Activated T-cell treated with anti-CD3 and anti-CD28 coated beads for 1 hour (primary cell): ENCODE data around the gene UNC13D.
"Not testable (repeated sequence)": the region's sequence is repeated elsewhere in the genome, so short reads cannot be mapped to it uniquely, and the experiment has no call there.

Source experiments
- DNase-seq: peaks from one replicate; pipeline ENCODE4 v3.0.0-alpha.2; 2020; ENCODE audit warnings: low read depth

UNC13D gene

GRCh38 chr17:75874323-75875181 is 30.3 kb upstream of the UNC13D start:
- DNase-seq: no peak

DNA sequence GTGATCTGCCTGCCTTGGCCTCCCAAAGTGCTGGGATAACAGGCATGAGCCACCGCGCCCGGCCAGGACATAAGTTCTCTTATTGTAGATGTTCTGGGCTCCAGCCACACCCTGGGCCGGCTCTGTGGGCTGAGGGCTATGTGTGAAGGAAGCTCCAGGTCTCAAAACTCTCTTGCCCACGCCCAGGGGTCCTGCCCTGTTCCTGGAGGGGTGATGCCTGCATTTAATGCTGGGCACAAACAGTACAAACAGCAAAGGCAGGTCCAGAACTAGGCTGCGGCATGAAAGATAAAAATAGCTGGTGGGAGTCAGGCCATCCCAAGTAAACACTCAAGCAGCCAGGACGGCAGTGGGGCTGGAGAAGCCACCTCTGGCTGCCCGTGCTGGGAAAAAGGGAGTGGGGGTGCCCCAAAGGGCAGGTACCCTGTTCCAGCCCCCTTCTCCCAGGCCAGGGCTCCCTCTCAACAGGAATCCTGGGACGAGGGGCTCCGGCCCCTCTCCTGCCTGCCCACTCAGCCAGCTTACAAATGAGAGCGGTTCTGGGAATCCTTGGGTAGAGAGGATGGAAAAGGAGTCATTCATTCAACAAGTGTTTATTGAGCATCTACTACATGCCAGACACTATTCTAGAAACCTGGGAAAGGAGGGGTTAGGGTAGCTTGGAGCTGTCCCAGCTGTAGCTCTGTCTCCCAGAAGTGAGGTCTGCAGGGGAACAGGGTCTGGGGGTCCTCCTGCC is 29.6 kb upstream of the UNC13D start:
- no peak for DNase-seq

GRCh38 chr17:75872434-75873351 is 28.5 kb upstream of the UNC13D start:
- peak; percentile 56 for DNase-seq

DNA sequence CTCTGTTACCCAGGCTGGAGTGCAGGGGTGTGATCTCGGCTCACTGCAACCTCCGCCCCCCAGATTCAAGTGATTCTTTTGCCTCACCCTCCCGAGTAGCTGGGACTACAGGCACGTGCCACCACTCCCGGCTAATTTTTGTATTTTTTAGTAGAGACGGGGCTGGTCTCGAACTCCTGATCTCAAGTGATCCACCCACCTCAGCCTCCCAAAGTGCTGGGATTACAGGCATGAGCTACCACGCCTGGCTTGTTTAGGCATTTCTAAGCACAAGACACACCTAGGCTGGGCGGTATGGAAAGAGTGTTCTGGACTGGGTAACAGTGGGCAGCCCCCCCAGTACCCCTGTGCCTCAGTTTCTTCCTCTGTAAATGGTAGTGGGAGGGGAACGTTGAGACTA is 26.0 kb upstream of the UNC13D start:
- DNase-seq: not testable (repeated sequence)

DNA sequence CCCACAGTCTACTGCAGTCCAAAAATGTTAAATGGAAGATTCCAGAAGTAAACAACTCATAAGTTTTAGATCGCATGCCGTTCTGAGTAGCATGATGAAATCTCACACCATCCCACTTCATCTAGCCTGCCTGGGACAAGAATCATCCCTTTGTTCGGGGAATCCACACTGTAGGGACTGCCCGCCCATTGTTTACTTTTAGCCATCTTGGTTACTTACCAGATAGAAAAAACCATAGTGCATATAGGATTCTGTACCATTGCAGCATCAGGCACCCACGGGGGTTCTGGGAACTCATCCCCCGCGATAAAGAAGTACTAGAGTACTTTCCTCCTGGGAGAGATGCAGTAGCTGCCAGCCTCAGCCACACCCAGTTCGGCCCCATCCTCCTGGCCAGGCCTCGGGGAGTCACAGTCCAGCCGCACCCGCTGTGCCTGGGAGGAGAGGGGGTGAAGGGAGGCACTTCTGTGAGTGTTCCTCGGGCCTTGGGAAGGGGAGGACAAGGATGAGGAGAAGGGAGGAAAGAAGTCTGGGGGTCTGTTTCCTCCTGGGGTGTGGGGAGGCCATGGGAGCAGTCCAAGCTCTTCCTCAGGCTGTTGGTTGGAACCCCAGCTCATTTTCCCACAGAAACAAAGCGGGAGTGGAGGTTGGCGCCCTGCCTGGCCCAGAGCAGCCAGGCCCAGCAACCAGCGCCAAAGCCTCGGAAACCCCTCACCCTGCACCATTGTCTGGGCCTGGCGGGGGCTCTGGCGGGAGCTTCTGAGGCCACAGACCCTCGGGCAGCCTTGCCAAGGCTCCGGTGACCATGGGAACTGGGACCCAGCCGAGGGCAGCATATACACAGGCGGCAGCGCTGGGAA is 25.3 kb upstream of the UNC13D start:
- DNase-seq: no peak

DNA sequence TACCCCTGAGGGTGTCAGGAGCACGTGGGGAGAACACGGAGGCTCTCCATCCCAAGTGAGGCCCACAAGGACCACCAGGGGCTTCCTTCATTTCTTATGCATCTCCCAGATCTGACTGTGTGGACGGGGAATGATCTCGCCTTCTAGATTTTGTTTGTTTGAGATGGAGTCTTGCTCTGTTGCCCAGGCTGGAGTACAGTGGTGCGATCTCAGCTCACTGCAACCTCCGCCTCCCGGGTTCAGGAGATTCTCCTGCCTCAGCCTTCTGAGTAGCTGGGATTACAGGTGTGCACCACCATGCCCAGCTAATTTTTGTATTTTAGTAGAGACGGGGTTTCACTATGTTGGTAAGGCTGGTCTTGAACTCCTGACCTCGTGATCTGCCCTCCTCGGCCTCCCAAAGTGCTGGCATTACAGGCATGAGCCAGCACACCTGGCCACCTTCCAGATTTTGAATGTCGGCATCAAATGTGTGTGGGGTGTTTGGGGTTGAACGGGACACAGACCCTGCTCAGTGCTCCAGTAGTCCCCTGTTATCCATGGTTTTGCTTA is 24.6 kb upstream of the UNC13D start:
- DNase-seq: not testable (repeated sequence)

DNA sequence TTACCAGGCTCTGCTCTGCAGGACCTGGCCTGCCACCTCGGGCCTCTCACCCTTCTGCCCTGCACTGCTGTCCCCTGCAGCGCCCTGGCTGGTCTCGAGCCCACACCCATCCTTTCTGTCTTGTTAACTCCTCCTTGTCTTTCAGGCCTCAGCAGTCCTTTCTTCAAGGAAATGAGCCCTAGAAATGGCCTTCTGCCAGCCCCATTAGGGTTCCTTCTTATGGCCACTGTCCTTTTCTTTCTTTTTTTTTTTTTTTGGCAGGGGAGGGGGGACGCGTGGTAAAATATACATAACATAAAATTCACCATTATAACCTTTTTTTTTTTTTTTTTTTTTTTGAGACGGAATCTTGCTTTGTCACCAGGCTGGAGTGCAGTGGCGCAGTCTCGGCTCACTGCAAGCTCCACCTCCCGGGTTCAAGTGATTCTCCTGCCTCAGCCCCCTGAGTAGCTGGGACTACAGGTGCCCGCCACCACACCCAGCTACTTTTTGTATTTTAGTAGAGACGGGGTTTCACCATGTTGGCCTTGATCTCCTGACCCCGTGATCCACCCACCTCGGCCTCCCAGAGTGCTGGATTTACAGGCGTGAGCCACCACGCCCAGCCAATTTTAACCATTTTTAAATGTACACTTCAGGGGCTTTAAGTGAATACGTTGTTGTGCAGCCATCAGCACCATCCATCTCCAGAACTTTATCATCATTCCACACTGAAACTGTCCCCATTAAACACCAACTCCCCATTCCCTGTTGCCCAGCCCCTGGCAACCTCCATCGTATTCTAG is 21.4 kb upstream of the UNC13D start:
- DNase-seq: not testable (repeated sequence)

DNA sequence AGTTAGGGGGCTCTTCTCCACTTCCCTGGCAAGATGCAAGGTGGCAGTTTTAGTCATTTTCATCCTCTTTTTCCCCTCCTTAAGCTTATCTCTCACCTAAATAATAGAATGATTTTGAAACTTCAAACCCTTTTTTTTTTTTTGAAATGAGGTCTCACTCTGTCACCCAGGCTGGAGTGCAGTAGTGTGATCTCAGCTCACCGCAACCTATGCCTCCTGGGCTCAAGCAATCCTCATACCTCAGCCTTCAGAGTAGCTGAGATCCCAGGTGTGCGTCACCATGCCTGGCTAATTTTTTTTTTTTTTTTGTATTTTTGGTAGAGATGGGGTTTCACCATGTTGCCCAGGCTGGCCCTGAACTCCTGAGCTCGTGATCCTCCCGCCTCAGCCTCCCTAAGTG is 20.7 kb upstream of the UNC13D start:
- DNase-seq: not testable (repeated sequence)

GRCh38 chr17:75864448-75864871 is 20.3 kb upstream of the UNC13D start:
- DNase-seq: no peak

- DNase-seq: no peak
These were observed 17.7 kb upstream of the UNC13D start for GRCh38 chr17:75861927-75862317.

DNA sequence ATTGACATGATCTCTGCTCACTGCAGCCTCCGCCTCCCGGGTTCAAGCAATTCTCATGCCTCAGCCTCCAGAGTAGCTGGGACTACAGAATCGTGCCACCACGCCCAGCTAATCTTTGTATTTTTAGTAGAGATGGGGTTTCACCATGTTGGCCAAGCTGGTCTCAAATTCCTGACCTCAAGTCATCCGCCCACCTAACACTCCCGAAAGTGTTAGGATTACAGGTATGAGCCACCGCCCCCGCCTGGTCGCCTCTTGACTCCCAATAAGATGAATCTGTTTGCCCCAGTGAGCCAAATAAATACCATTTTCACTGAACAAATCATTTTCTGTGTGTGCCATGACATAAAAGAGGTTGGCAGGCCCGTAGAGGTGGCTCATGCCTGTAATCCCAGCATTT is 15.2 kb upstream of the UNC13D start:
- DNase-seq: not testable (repeated sequence)

- no peak for DNase-seq
These were observed 12.0 kb upstream of the UNC13D start for GRCh38 chr17:75856062-75856756.

DNA sequence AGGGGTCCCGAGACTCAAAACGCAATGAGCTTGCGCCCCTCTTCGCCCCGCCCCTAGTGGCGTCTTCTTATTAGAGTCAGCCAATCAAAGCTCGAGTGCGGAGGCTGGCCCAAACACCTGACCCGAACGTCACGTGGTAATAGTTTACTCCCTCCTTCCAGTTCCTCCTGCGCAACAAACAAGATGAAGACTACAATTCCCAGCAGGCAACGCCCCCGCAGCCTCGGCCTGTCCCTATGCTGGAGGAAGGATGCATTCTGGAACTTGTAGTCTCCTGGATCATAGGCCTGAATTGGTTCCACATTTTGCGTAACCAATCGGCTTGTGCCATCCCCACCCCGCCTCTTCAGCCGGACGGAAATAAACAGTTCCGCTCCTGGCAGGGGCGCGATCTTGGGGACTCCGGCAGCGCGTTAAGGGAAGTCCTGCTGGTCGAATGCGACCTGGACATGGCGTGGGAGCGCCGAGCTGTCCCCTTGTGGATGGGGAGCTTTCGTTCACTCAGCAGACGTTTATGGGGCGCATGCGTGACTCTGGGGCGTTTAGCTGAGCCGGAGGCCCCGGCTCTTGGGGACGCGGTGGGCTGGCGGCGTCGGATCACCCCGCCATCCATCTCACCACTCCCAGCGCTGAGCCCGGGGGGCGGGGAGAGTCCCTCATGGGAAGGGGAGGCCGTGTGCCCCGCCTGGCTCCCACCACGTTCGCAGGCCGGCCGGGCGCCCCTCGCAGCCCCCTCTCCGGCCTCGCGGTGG is 11.3 kb upstream of the UNC13D start, which contains the start of gene WBP2:
Gene WBP2, minus strand, starts transcription at position 26 of the 752 bp plus-strand sequence. CDS start 38 bp downstream, outside the sequence.
- DNase-seq: peak; percentile 95

DNA sequence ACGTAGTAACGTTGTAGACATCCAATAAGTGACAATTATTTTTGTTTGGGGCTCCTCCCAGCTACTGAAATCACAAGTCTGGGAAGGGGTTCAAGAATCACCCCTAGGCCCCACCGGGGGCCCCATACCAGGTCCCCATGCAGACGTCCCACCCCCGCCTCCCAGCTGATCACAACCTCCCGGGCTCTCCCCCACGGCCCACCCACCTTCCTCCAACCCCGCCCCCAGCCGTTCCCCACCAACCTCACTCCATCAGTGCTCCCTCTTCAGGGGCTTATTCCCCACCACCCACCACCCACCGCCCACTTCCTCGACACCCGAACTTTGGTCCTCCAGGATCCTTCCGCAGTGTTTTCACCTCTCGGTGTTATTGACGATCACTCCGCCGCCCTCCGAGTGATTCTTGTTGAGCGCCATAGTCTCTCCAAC is 10.7 kb upstream of the UNC13D start:
- DNase-seq: peak; percentile 54

DNA sequence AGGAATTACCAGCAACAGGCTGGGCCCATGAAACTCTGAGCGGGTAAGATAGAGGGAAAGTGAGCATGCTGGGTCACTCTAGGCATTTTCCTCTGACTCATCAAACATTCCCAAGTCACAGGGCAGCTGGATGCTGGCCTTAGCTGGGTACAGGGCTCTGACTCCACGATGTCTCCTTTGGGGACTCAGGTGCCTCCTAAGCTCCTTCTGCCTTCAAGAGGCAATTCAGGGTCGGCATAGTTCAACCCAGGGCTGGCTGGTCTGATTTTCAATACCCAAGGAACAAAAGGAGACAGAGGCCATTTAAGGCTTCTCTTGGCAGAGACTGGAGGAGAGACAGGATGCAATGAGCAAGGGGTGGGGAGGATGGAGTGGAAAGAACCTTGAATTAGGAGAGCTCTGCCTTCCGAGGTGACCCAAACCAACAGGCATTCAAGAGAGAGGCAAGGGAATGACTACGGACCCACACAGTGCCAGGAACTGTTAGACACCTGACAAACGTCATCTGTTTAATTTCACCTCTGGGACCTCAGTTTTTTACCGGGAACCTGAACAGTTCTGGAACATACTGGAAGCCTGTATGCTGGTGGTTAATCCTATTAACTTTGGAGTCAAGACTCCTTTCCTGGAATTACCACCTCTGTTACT is 10.0 kb upstream of the UNC13D start:
- DNase-seq: no peak

- DNase-seq: no peak
These were observed 9.2 kb upstream of the UNC13D start for GRCh38 chr17:75853433-75853832.

GRCh38 chr17:75851693-75851991 is 7.4 kb upstream of the UNC13D start:
- not testable (repeated sequence) for DNase-seq
